Measurements from ENCODE around the gene PPP3CA.

DNA sequence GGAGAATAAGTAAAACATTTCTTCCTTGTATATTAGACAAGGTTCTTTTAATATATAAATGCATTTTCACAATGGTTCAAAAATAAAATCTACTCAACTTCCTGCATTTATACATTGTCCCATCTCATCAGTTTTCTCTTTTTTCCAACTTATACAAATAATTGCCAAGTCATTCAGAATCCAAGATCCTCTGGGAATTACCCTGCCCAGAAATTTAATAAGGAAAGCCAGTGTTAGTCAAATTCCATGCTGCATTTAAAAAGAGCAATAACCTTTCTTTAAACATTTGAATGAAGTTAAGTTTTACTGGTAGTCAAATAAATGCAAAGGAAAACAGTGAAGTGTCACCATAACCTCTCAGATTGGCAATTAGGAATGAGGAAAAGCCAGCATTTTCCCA lies 357.9 kb downstream of the PPP3CA start:
- TF ChIP-seq POLR2A (IDR thresholded peaks at IDR 0.05): no peak
- TF ChIP-seq, protein P1, sequence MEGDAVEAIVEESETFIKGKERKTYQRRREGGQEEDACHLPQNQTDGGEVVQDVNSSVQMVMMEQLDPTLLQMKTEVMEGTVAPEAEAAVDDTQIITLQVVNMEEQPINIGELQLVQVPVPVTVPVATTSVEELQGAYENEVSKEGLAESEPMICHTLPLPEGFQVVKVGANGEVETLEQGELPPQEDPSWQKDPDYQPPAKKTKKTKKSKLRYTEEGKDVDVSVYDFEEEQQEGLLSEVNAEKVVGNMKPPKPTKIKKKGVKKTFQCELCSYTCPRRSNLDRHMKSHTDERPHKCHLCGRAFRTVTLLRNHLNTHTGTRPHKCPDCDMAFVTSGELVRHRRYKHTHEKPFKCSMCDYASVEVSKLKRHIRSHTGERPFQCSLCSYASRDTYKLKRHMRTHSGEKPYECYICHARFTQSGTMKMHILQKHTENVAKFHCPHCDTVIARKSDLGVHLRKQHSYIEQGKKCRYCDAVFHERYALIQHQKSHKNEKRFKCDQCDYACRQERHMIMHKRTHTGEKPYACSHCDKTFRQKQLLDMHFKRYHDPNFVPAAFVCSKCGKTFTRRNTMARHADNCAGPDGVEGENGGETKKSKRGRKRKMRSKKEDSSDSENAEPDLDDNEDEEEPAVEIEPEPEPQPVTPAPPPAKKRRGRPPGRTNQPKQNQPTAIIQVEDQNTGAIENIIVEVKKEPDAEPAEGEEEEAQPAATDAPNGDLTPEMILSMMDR (IDR thresholded peaks at IDR 0.05): no peak
